ENCODE measurements around the gene LYST.
"Not testable (repeated sequence)": the region's sequence is repeated elsewhere in the genome, so short reads cannot be mapped to it uniquely, and the experiment has no call there.

LYST gene

GRCh38 chr1:235818632-235819136 is 48.0 kb downstream of the LYST start:
- DNase-seq = no peak

- DNase-seq = no peak
Observed at GRCh38 chr1:235817101-235817728, 49.5 kb downstream of the LYST start.

DNA sequence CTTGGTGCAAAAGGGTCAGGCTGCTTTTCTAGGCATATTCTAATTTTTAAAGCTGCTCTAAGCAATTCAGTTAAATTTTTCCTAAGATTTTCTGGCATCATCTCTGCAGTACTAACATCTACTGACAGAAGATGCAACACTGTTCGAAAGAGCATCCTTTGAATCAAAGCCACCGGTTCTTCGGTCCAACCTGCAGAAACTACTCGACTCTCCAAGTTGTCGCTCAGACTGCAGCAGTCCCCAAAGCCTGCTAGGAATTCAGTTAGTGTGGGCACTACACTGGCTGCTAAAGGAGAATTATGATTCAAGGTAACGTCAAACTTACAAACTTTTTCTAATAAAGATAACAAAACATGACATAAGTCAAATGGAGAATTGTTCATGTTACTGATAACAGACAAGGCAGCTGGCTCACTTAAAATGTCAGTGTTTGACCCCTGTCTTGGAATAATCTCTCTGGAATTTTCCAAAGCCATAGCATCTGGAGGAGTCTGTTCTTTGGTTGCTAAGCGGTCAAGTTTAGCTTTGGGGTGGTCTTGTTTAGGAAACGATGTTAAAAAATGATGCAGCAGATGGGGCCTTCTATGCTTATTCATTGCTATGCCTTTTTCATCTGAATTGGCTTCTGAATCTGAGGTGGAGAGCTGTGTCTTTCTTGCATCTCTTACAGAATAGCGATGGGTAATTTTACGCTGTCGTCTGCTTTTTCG is 56.9 kb downstream of the LYST start:
- DNase-seq = no peak

- no peak for DNase-seq
Observed at GRCh38 chr1:235808223-235808622, 58.5 kb downstream of the LYST start.

DNA sequence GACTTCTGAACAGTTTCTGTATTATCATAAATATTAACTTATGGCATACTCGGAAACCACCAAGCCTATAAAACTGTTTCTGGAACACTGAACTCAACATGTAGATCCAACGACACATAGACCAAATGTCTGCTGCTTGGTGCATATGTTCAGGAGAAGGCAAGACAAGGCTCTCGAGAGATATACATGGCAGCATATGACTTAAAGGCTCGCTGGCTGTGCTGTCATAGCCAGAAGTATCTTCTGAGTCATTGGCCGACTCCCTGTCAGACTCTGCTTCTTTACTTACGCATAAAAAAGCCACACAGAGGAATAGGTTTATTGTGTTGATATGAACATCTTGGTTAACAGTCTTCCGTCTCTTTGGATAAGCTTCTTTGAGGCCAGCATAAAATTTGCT is 60.6 kb downstream of the LYST start:
- no peak for DNase-seq

DNA sequence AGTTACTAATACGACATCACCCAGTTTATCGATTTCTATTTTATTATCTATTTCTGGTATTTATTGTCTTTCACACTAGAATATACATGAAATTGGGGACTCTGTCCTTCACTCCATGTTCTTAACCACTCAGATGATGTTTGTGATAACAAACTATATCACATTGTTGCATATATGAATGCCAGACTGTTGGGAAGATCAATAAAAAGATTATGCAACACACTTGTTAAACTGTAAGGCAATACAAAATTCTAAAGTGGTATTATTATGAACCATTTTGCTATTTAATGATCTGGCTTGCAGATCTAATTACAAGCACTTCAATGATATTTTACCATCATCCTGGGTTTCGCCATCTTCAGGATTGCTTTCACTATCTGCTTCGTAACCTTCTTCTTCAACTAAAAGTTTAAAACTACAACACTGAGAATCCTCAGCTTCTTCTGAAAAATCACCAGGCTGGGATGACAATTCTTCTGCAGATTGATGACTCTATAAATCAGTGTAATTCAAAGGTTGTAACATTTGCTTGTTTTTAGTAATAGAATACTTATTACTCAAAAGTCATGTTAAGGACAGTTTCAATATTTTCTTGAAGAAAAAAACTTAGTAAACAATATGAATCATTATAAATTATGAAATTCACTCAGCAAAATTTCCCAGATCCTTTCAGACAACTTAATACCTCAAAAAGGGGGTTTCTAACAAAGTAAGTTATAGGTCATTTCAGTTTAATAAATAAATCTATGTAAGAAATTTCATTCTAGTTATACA is 63.9 kb downstream of the LYST start:
- DNase-seq = no peak

DNA sequence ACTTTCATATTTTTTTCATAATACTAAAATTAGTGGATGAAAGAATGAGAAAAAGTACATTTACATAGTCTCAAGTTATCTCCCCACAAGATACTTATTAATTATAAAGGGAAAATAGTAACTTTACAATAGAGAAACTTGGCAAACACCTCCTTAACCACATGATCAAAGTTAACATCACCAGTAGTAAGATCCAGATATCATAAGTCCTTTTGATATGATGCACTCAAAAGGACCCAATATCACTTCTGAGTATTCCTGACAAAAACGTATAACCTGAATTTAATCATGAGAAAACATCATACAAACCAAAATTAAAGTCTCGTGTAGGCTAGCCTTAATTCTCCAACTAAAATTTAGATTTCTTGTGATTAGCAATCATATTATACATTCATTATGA is 67.4 kb downstream of the LYST start:
- no peak for DNase-seq

GRCh38 chr1:235791532-235792060 is 75.1 kb downstream of the LYST start:
- no peak for DNase-seq

DNA sequence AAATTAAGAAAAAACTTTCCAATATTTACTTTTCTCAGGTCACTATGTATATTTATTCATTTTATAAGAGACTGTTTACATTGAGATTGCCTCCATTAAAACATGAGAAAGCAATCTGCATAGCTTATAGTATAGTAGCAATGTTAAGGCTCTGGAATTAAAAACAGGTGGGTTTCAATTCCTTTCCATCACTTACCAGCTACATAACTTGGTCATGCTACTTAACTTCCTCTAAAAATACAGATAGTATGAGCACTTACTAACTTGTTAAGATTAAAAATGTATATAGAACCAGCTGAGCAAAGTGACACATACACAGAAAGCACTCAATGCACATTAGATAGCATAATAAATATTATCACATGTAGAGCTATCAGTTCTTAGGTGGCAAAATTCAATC is 76.6 kb downstream of the LYST start:
- DNase-seq = no peak

DNA sequence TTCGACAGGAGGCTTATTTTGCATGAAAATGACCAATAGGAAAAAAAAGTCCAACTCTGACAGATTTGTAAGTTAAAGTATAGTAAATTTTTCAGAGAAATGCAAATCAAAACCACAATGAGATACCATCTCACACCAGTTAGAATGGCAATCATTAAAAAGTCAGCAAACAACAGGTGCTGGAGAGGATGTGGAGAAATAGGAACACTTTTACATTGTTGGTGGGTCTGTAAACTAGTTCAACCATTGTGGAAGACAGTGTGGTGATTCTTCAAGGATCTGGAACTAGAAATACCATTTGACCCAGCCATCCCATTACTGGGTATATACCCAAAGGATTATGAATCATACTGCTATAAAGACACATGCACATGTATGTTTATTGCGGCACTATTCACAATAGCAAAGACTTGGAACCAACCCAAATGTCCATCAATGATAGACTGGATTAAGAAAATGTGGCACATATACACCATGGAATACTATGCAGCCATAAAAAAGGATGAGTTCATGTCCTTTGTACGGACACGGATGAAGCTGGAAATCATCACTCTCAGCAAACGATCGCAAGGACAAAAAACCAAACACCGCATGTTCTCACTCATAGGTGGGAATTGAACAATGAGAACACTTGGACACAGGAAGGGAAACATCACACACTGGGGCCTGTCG is 80.3 kb downstream of the LYST start:
- not testable (repeated sequence) for DNase-seq

- DNase-seq = no peak
Observed at GRCh38 chr1:235784950-235785349, 81.8 kb downstream of the LYST start.

- peak in 1 of 2 experiments; percentile 46 for DNase-seq
Observed at GRCh38 chr1:235783148-235783776, 83.4 kb downstream of the LYST start.

DNA sequence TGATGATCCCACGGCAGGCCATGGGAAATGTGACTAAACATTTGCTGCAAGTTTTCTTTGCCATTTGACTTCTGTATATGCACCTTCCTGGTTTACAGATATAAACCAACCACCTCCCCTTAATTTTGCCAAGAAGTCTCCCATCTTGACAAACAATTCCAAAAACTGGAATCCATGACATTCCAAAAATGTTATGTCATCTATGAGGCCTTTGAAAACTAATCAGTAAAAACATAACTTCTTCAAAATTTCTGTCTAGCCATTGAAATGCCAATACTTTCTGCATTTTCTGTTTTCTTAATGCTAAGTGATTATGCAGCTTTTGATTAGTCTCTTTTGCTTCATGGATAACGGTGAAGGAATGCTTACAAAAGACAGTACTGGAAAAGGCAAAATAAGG is 84.1 kb downstream of the LYST start:
- DNase-seq = no peak

DNA sequence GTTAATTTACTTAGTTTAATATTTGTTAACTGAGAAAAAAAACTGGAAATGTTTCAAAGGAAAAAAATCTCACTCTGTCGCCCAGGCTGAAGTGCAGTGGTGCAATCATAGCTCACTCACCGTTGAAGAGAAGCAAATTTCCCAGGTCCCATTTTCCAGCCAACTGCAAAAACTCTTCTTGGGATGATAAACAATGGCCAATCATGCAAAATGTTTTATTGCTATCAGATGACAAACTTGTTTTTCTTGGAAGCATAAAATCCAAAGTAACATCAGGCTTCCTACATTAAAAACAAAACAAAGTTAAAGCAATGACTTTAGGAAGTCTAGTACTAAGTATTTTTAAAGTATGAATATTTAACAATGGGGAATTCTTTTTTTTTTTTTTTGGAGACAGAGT is 84.9 kb downstream of the LYST start:
- DNase-seq = no peak

- no peak for DNase-seq
Observed at GRCh38 chr1:235779770-235780169, 86.9 kb downstream of the LYST start.

DNA sequence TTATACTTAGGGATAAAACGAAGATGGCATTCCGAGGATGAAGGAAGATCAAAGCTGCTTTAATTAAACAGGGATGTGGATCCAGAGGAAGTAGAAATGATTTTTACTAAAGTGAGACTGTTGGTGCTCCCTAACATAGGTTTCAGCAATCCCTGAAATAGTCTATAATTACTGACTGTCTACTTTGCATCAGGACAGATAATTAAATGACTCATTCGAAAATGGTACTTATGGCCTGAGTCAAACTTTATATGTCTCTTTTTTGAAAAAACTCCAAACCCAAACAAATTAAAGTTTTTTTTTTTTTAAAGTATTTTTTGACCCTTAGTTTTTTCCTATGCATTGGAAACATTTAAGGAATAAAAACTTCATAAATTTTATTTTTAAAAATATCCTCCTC is 90.3 kb downstream of the LYST start:
- no peak for DNase-seq

- DNase-seq = no peak
Observed at GRCh38 chr1:235775246-235775860, 91.4 kb downstream of the LYST start.

GRCh38 chr1:235767795-235768194 is 98.9 kb downstream of the LYST start:
- DNase-seq = no peak

GRCh38 chr1:235766794-235767285 is 99.9 kb downstream of the LYST start:
- DNase-seq = peak in 1 of 2 experiments; percentile 31

- DNase-seq = no peak
Observed at GRCh38 chr1:235763962-235764361, 102.7 kb downstream of the LYST start.

GRCh38 chr1:235759336-235759735 is 107.4 kb downstream of the LYST start:
- DNase-seq = peak; percentile 43 to 83

DNA sequence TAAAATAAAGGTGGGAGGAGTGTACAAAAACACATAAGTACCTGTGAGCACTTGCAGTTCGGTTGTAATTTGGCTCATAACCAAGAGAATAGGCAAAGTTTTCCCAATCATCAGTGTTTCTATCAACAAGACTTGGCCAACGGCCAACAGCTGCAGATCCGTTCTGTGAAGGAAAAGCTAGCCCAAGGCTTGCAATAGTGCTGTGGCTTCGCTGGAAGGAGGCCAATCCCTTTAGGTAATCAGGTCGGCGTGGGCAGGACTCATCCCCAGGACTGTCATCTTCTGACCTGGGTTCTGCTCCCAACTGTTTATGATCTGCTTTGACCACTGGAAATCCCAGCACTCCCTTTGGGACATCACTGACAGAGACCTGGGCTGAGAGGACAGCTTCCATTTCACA is 107.8 kb downstream of the LYST start:
- DNase-seq = peak; percentile 56 to 84

Data from NCI-H524 (cell line).